Cardiac muscle cell (in vitro differentiated cells and primary cell): ENCODE results near the gene FAM3D. TPM values are rescaled to one million over a fixed set of nuclear protein-coding genes. Genes with fewer than 3 reads are reported as not detected.
A peak's percentile ranks its signal among the peaks of the same experiment; 100 is the strongest.

Experiments used
- DNase-seq, 2 donors: peaks; one replicate each; pipeline versions ENCODE4 v3.0.0 to v3.0.0-alpha.2; 2010 to 2017; ENCODE audit warnings: low read depth in 1 of 2, low spot score in 1 of 2
- H3K27ac ChIP-seq: fragments of 200-600 bp; sonication (generic); 2 replicates; pipeline ENCODE4 v1.5.1; 2016
- H3K27me3 ChIP-seq: fragments of 200-600 bp; sonication (generic); 2 replicates; pipeline ENCODE4 v1.6.0; 2016; ENCODE audit warnings: control low read depth
- H3K36me3 ChIP-seq: fragments of 200-600 bp; sonication (generic); 2 replicates; pipeline ENCODE4 v1.5.1; 2016; ENCODE audit warnings: control low read depth
- H3K4me1 ChIP-seq: fragments of 200-600 bp; sonication (generic); 2 replicates; pipeline ENCODE4 v1.8.1; 2017; ENCODE audit warnings: low read depth, mild to moderate bottlenecking, mixed run types
- H3K4me3 ChIP-seq: fragments of 200-600 bp; sonication (generic); 2 replicates; pipeline ENCODE4 v1.5.1; 2016; ENCODE audit warnings: mild to moderate bottlenecking
- H3K9me3 ChIP-seq: fragments of 200-600 bp; sonication (generic); 2 replicates; pipeline ENCODE4 v1.5.1; 2017; ENCODE audit warnings: low read depth, mild to moderate bottlenecking, control low read depth
- polyA plus RNA-seq: library from polyadenylated mRNA; unstranded; fragments of >200 nt; fragmentation: Nextera tagmentation; extraction: Ambion mirVana; gene quantifications from 2 replicates; pipeline ENCODE4 v1.2.1, GENCODE V29; 2016
- total RNA-seq: library from RNA; depleted of rRNA; stranded (reverse); fragments of >200 nt; gene quantifications from 2 replicates; pipeline ENCODE4 v1.2.3, GENCODE V29; 2016
- TF ChIP-seq, protein P1 (sequence below): IDR thresholded peaks from 2 replicates; pipeline ENCODE4 v1.5.1; 2012; ENCODE audit warnings: low read depth, mild to moderate bottlenecking, low read length

FAM3D gene
- total and polyA plus RNA-seq, 2 experiments from 2014 or later = 1.5 TPM; not detected in 1

DNA sequence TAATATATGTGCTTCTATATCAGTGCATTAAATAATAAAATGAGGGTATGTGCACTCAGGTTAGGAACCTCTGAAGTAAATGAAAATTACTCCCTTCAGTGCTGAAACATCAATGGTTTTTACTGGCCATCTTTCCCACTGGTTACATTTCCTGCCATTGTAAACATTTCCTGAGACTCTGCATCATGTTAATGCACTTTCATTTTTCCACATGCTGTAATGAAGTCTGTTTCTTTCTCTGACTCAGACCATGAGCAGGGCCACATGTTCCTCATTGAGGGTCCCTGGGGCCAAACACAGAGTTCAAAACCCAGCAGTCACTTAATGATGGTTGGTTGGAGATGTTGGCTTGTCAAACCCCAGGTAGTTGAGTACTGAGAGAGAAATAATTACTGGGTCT lies 15.3 kb downstream of the FAM3D start:
- Histone ChIP-seq H3K4me3 (no peak overlapping the region), H3K36me3 (no peaks in the 10 kb centered on the region), H3K27ac (no peak overlapping the region), H3K9me3 (no peaks in the 10 kb centered on the region), H3K27me3 (peaks cover 5% of the 10 kb centered on the region), H3K4me1 (no peaks in the 10 kb centered on the region)
- TF ChIP-seq, protein P1, sequence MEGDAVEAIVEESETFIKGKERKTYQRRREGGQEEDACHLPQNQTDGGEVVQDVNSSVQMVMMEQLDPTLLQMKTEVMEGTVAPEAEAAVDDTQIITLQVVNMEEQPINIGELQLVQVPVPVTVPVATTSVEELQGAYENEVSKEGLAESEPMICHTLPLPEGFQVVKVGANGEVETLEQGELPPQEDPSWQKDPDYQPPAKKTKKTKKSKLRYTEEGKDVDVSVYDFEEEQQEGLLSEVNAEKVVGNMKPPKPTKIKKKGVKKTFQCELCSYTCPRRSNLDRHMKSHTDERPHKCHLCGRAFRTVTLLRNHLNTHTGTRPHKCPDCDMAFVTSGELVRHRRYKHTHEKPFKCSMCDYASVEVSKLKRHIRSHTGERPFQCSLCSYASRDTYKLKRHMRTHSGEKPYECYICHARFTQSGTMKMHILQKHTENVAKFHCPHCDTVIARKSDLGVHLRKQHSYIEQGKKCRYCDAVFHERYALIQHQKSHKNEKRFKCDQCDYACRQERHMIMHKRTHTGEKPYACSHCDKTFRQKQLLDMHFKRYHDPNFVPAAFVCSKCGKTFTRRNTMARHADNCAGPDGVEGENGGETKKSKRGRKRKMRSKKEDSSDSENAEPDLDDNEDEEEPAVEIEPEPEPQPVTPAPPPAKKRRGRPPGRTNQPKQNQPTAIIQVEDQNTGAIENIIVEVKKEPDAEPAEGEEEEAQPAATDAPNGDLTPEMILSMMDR = no peak
- peak in 1 of 2 donors; percentile 29 for DNase-seq

DNA sequence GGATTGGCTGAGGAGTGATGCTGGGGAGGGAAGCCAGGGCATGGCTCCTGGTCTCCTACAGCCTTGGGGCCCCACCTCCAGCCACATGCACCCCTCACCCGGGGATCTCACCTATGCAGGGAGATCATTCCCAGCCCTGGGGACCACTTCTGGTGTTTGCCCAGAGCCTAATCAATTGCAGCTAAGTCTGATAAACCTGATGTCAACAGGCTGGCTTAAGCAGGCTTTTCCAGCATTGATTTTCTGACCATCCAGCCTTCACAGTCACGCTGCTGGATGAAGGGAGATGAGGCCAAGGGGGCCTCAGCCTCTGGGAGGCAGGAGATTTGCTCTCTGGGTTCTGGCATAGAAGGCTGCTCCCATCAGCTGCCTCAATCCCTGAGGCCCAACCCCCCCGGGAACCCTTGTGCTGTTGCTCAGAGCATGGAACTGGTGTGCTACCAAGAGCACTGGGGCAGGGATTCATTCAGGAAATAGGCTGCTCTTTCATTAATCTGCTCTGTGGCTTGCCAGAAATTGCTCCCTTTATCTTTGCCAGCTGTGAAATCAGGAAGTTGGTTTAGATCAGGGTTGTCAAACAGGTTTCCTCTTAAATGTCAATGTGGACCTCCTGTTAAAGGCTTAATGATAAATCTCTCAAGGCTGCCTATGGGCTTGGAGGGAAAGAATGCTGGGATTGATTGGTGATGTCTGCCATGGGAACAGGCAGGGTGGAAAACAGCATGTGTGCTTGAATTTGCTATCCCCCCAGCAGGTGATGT lies 19.0 kb downstream of the FAM3D start:
- peak in 1 of 2 donors; percentile 53 for DNase-seq
- Histone ChIP-seq H3K9me3 (no peaks in the 10 kb centered on the region), H3K4me3 (no peak overlapping the region), H3K27ac (no peak overlapping the region), H3K4me1 (no peaks in the 10 kb centered on the region), H3K27me3 (no peaks in the 10 kb centered on the region), H3K36me3 (no peaks in the 10 kb centered on the region)
- TF ChIP-seq, protein P1 = no peak

DNA sequence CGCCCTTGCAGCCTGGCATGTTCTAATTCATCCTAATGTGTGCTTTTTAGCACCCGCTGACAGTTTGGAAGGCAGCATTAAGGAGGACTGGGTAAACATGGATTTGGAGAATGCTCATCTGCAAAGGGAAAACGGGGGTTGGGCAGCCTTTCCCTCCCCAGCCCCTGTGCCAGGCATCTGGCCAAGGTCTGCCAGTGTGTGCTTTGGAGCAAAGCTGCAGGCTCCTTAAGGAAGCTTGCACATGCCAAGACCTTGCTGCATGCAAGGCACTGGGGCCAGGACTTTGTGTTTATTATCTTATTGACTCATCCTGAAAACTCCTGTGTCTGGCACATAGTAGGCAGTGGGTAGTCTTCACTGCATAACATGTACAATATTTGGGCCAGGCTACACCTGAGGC lies 20.1 kb downstream of the FAM3D start:
- no peaks in the 10 kb centered on the region for H3K27me3 ChIP-seq
- no peaks in the 10 kb centered on the region for H3K9me3 ChIP-seq
- TF ChIP-seq, protein P1 = no peak
- no peak overlapping the region for H3K4me3 ChIP-seq
- no peak overlapping the region for H3K27ac ChIP-seq
- no peaks in the 10 kb centered on the region for H3K36me3 ChIP-seq
- DNase-seq = no peak
- no peaks in the 10 kb centered on the region for H3K4me1 ChIP-seq

DNA sequence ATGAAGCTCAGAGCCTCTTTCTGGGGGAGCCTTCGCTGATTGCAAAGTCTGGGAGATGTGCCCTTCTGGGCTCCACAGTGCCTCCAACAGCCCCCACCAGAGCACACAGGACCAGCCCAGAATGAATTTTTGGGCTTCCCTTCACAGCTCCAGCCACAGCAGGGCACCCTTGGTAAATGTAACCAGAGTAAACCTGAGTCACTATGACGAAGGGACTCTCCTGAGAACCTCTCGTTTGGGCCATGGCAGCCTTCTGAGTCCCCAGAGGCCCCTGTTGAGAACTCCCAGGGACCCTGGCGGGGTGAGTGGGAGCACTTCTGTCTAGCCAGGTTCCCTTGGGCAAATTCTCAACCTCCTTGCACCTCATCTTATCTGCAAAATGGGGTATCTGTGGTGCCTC lies 20.8 kb downstream of the FAM3D start:
- H3K4me1 ChIP-seq = no peaks in the 10 kb centered on the region
- H3K4me3 ChIP-seq = no peak overlapping the region
- TF ChIP-seq, protein P1 = no peak
- H3K27ac ChIP-seq = no peak overlapping the region
- no peaks in the 10 kb centered on the region for H3K36me3 ChIP-seq
- H3K27me3 ChIP-seq = no peaks in the 10 kb centered on the region
- no peaks in the 10 kb centered on the region for H3K9me3 ChIP-seq
- DNase-seq = no peak

DNA sequence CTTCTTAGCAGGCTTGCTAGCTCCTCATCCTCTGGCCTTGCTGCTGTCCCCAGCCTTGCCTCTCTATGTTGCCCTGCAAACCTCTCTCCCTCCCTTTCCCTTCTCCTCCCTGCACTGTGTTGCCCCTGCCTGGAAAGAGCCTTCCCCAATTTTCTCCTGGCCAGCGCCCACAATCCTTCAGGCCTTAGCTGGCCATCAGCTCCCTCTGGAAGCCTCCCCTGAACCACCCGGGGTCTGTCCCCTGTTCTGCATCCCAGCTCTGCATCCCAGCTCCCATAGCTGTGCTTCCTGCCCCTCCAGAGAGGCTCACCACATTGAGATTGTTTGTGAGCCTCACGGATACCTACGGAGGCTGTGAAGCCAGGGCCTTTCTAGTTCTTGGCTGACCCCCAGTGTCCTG lies 23.7 kb downstream of the FAM3D start:
- Histone ChIP-seq H3K27ac (no peak overlapping the region), H3K4me3 (no peak overlapping the region), H3K27me3 (peaks cover 16% of the 10 kb centered on the region), H3K9me3 (no peaks in the 10 kb centered on the region), H3K4me1 (no peaks in the 10 kb centered on the region), H3K36me3 (no peaks in the 10 kb centered on the region)
- DNase-seq = no peak
- TF ChIP-seq, protein P1 = no peak
